GM18508 (cell line): Measurements from ENCODE around the gene HMGXB3.

Source experiments
- ATAC-seq: cut with Tn5 transposase; IDR thresholded peaks from one replicate; pipeline ENCODE4 v1.9.1; 2021; ENCODE audit warnings: moderate number of reproducible peaks; ENCODE audit not compliant: insufficient read depth, unreplicated experiment

The HMGXB3 gene

GRCh38 chr5:150051657-150052195 lies 51.2 kb downstream of the HMGXB3 start:
- ATAC-seq: no peak

GRCh38 chr5:150052226-150052955 lies 51.9 kb downstream of the HMGXB3 start:
- ATAC-seq: no peak

GRCh38 chr5:150052956-150053712 lies 52.6 kb downstream of the HMGXB3 start:
- no peak for ATAC-seq

- no peak for ATAC-seq
Observed at GRCh38 chr5:150053713-150054392, 53.3 kb downstream of the HMGXB3 start.

GRCh38 chr5:150054569-150054968 lies 54.0 kb downstream of the HMGXB3 start:
- ATAC-seq: no peak

- no peak for ATAC-seq
Observed at GRCh38 chr5:150055326-150056074, 55.0 kb downstream of the HMGXB3 start.

GRCh38 chr5:150056075-150056443 lies 55.5 kb downstream of the HMGXB3 start:
- no peak for ATAC-seq

GRCh38 chr5:150057052-150057451 lies 56.5 kb downstream of the HMGXB3 start:
- ATAC-seq: no peak

GRCh38 chr5:150057511-150057910 lies 57.0 kb downstream of the HMGXB3 start:
- ATAC-seq: no peak

GRCh38 chr5:150057996-150058395 lies 57.5 kb downstream of the HMGXB3 start:
- ATAC-seq: no peak

- no peak for ATAC-seq
Observed at GRCh38 chr5:150058480-150059126, 58.1 kb downstream of the HMGXB3 start.

- no peak for ATAC-seq
Observed at GRCh38 chr5:150059623-150060022, 59.1 kb downstream of the HMGXB3 start.

- no peak for ATAC-seq
Observed at GRCh38 chr5:150060471-150060870, 59.9 kb downstream of the HMGXB3 start.

GRCh38 chr5:150061538-150061995 lies 61.0 kb downstream of the HMGXB3 start:
- ATAC-seq: no peak

GRCh38 chr5:150062216-150062922 lies 61.8 kb downstream of the HMGXB3 start:
- no peak for ATAC-seq

GRCh38 chr5:150063638-150064037 lies 63.1 kb downstream of the HMGXB3 start:
- no peak for ATAC-seq

GRCh38 chr5:150064681-150065220 lies 64.2 kb downstream of the HMGXB3 start:
- no peak for ATAC-seq

GRCh38 chr5:150065346-150065745 lies 64.8 kb downstream of the HMGXB3 start:
- no peak for ATAC-seq

- no peak for ATAC-seq
Observed at GRCh38 chr5:150065886-150066285, 65.3 kb downstream of the HMGXB3 start.
